Endothelial cell of umbilical vein (primary cell): ENCODE data around the gene PLIN5. TPM values are rescaled to one million over a fixed set of nuclear protein-coding genes. Genes with fewer than 3 reads are reported as not detected.

ENCODE experiments used
- BruUV-seq: library from RNA; stranded (reverse); fragments of 400-500 nt; replicated peaks from 2 replicates; lab custom pipeline; 2021; lab: Mats Ljungman, UMichigan
- CTCF ChIA-PET: fragments of 300-600, 350-600 bp; sonication (Branson Sonifier 250); formaldehyde crosslinking; loops from one replicate; lab custom pipeline; 2021; ENCODE audit warnings: antibody characterized with exemption, inconsistent platforms; lab: Charles Lee
- POLR2A ChIA-PET: fragments of 300-600, 350-600 bp; sonication (Branson Sonifier 250); formaldehyde crosslinking; loops from one replicate; lab custom pipeline; 2021; ENCODE audit warnings: antibody characterized with exemption, inconsistent platforms; lab: Charles Lee
- DNase-seq: peaks from one replicate; pipeline ENCODE4 v3.0.0-alpha.2; 2011; ENCODE audit warnings: low read depth, low spot score
- FAIRE-seq: peaks from 2 replicates; lab custom pipeline; 2011; peaks lifted over from hg19 to GRCh38; lab: Jason Lieb, UNC
- H2AFZ ChIP-seq: 2 replicates; pipeline ENCODE4 v1.6.0; 2012; ENCODE audit warnings: low read depth, low read length, control low read depth, inconsistent platforms
- H3K27ac ChIP-seq: 2 replicates; pipeline ENCODE4 v1.5.1; 2011; ENCODE audit warnings: low read depth, mild to moderate bottlenecking, control low read depth, low read length, moderate library complexity; ENCODE audit not compliant: insufficient read depth
- H3K27me3 ChIP-seq, 2 experiments: 2 replicates each; pipeline versions ENCODE4 v1.6.0 to v1.6.1; 2011; ENCODE audit warnings: low read length in 2 of 2, mixed read lengths in 1 of 2; ENCODE audit not compliant: control insufficient read depth in 2 of 2, insufficient read depth in 2 of 2
- H3K36me3 ChIP-seq, 2 experiments: 2 replicates in 1 of 2; 3 replicates in 1 of 2; pipeline ENCODE4 v1.5.1; 2011; ENCODE audit warnings: low read length in 2 of 2, mild to moderate bottlenecking in 1 of 2, moderate library complexity in 1 of 2; ENCODE audit not compliant: control insufficient read depth in 2 of 2, insufficient read depth in 2 of 2; ENCODE audit errors: extremely low read depth in 1 of 2
- H3K4me1 ChIP-seq: 3 replicates; pipeline ENCODE4 v1.5.1; 2011; ENCODE audit warnings: mild to moderate bottlenecking, low read length; ENCODE audit not compliant: control insufficient read depth, insufficient read depth; ENCODE audit errors: extremely low read depth
- H3K4me2 ChIP-seq: 2 replicates; pipeline ENCODE4 v1.6.1; 2011; ENCODE audit warnings: low read length, control low read depth, mixed read lengths; ENCODE audit not compliant: insufficient read depth
- H3K4me3 ChIP-seq, 3 experiments: fragments of 200-600 bp in 1 of 3; sonication (generic), shearing (Covaris generic) in 1 of 3; replicated peaks in 1 of 3; 2 replicates each; pipeline ENCODE4 v1.5.1; 2011 to 2016; ENCODE audit warnings: control low read depth in 3 of 3, low read length in 3 of 3, mild to moderate bottlenecking in 2 of 3, inconsistent platforms in 1 of 3, low read depth in 1 of 3, moderate library complexity in 1 of 3; ENCODE audit not compliant: insufficient read depth in 1 of 3
- H3K79me2 ChIP-seq: 2 replicates; pipeline ENCODE4 v1.6.0; 2012; ENCODE audit warnings: low read length, inconsistent platforms; ENCODE audit not compliant: control insufficient read depth, insufficient read depth
- H3K9ac ChIP-seq: replicated peaks from 2 replicates; pipeline ENCODE3; 2011; ENCODE audit warnings: low read length, control low read depth; ENCODE audit not compliant: insufficient read depth; ENCODE audit errors: extremely low read depth
- H3K9me1 ChIP-seq: replicated peaks from 3 replicates; pipeline ENCODE4 v1.6.0; 2011; ENCODE audit warnings: mild to moderate bottlenecking, low read length; ENCODE audit not compliant: control insufficient read depth, insufficient read depth; ENCODE audit errors: extremely low read depth
- H3K9me3 ChIP-seq: replicated peaks from 2 replicates; pipeline ENCODE4 v1.5.1; 2012; ENCODE audit warnings: low read length, inconsistent platforms; ENCODE audit not compliant: control insufficient read depth, insufficient read depth
- H4K20me1 ChIP-seq: replicated peaks from 2 replicates; pipeline ENCODE3; 2011; ENCODE audit warnings: mild to moderate bottlenecking, low read length; ENCODE audit not compliant: control insufficient read depth, insufficient read depth; ENCODE audit errors: extremely low read depth
- CTCF ChIP-seq, 2 donors: IDR thresholded peaks; 1 replicate in 1 of 2; 2 replicates in 1 of 2; pipeline ENCODE4 v1.5.1; 2011; ENCODE audit warnings: low read length in 2 of 2, mild to moderate bottlenecking in 2 of 2, moderate library complexity in 2 of 2, control low read depth in 1 of 2, inconsistent platforms in 1 of 2, low read depth in 1 of 2; ENCODE audit not compliant: insufficient read depth in 1 of 2; ENCODE audit errors: extremely low read depth in 1 of 2
- EZH2 ChIP-seq: IDR thresholded peaks from 2 replicates; pipeline ENCODE4 v1.6.1; 2012; ENCODE audit warnings: borderline replicate concordance, low read depth, mild to moderate bottlenecking, moderate library complexity, low read length, inconsistent platforms; ENCODE audit not compliant: severe bottlenecking
- FOS ChIP-seq: IDR thresholded peaks from 2 replicates; pipeline ENCODE4 v1.6.1; 2011; ENCODE audit warnings: mild to moderate bottlenecking, low read length, moderate library complexity, borderline replicate concordance; ENCODE audit not compliant: insufficient read depth
- GATA2 ChIP-seq: IDR thresholded peaks from 2 replicates; pipeline ENCODE4 v1.7.0; 2011; ENCODE audit warnings: low read depth, mild to moderate bottlenecking, moderate library complexity, mixed read lengths, low read length; ENCODE audit not compliant: insufficient read length, insufficient read depth
- JUN ChIP-seq: IDR thresholded peaks from 2 replicates; pipeline ENCODE4 v1.6.1; 2011; ENCODE audit warnings: borderline replicate concordance, low read depth; ENCODE audit not compliant: insufficient read length, insufficient read depth
- MAX ChIP-seq: IDR thresholded peaks from 2 replicates; pipeline ENCODE4 v1.6.1; 2011; ENCODE audit not compliant: insufficient read depth, insufficient read length
- MYC ChIP-seq: IDR thresholded peaks from one replicate; pipeline ENCODE4 v1.6.1; 2011; ENCODE audit warnings: mild to moderate bottlenecking, low read depth, low read length
- POLR2A ChIP-seq: IDR thresholded peaks from 2 replicates; pipeline ENCODE4 v1.6.1; 2012; ENCODE audit warnings: low read depth, mild to moderate bottlenecking, control low read depth, low read length
- POLR2AphosphoS5 ChIP-seq: IDR thresholded peaks from 2 replicates; pipeline ENCODE4 v1.6.1; 2012; ENCODE audit warnings: low read depth, mild to moderate bottlenecking, control low read depth, low read length, moderate library complexity; ENCODE audit not compliant: insufficient read depth
- dilution Hi-C: fragments of 300-500 bp; cut with MboI; formaldehyde crosslinking; loops from one replicate; pipeline ENCODE4 v1.15.0; 2019; ENCODE audit warnings: low sequenced_read_pairs; ENCODE audit not compliant: extremely low pct_ligation_motif_present
- intact Hi-C: fragments of 100-400 bp; cut with micrococcal nuclease; formaldehyde crosslinking; loops from one replicate; pipeline ENCODE4 v1.10.0; 2022
- polyA plus RNA-seq, 4 experiments: library from polyadenylated mRNA; depleted of rRNA in 3 of 4; stranded (reverse) in 3 of 4; unstranded in 1 of 4; fragments of >200 nt; gene quantifications; 2 replicates each; pipeline versions ENCODE4 v1.2.1 to v1.2.3, GENCODE V29; 2011 to 2012; ENCODE audit warnings: missing spikeins in 1 of 4
- total RNA-seq: library from RNA; stranded (reverse); gene quantifications from 2 replicates; pipeline ENCODE4 v1.2.3, GENCODE V29; 2021

The PLIN5 gene
- total and polyA plus RNA-seq, 2 donors (not counting 3 experiments of a cell fraction or from before 2014, with no cell fraction given) = 0.17 to 0.24 TPM

- H2AFZ ChIP-seq = no peak overlapping the region
- H3K4me1 ChIP-seq = peaks cover 7% of the 10 kb centered on the region
- intact Hi-C loops (no loop called here), dilution Hi-C loops (no loop called here)
- FAIRE-seq = no peak
- H3K27me3 ChIP-seq = no peaks in the 10 kb centered on the region
- TSS peak; percentile 34 for BruUV-seq
- H3K9me1 ChIP-seq = no peaks in the 10 kb centered on the region
- H3K79me2 ChIP-seq = no peaks in the 10 kb centered on the region
- no peak overlapping the region for H3K4me2 ChIP-seq
- H3K9ac ChIP-seq = no peak overlapping the region
- no peaks in the 10 kb centered on the region for H4K20me1 ChIP-seq
- no peak overlapping the region for H3K4me3 ChIP-seq
- ChIA-PET CTCF (interaction anchor here (1.0 to 3.1 kb wide), 2 partner anchors 22 to 23 kb away, joined by 3 to 10 read pairs; no protein-coding TSS in a partner anchor), POLR2A (no interaction called here)
- H3K9me3 ChIP-seq = no peaks in the 10 kb centered on the region
- peaks cover 5 to 39% of the 10 kb centered on the region in 2 experiments for H3K36me3 ChIP-seq
- DNase-seq = no peak
- no peak for TF ChIP-seq MYC
- no peak for TF ChIP-seq EZH2
- TF ChIP-seq GATA2 = no peak
- no peak for TF ChIP-seq CTCF (IDR thresholded peaks at IDR 0.05; ENCODE audit: extremely low read depth in 1 of 2, insufficient read depth in 1 of 2, low read depth in 1 of 2, low read length in 2 of 2)
- no peak for TF ChIP-seq JUN
- no peak for TF ChIP-seq FOS
- TF ChIP-seq MAX = no peak
- no peak for TF ChIP-seq POLR2AphosphoS5
- TF ChIP-seq POLR2A = no peak
- no peak overlapping the region for H3K27ac ChIP-seq
Observed at GRCh38 chr19:4501691-4502090, 33.3 kb downstream of the PLIN5 start.
